ENCODE data around the gene PXK. TPM values are rescaled to one million over a fixed set of nuclear protein-coding genes. Genes with fewer than 3 reads are reported as not detected.

The PXK gene
- total RNA-seq, 4 donors from 2014 or later: 22.7 to 51.3 (median 41.0) TPM

DNA sequence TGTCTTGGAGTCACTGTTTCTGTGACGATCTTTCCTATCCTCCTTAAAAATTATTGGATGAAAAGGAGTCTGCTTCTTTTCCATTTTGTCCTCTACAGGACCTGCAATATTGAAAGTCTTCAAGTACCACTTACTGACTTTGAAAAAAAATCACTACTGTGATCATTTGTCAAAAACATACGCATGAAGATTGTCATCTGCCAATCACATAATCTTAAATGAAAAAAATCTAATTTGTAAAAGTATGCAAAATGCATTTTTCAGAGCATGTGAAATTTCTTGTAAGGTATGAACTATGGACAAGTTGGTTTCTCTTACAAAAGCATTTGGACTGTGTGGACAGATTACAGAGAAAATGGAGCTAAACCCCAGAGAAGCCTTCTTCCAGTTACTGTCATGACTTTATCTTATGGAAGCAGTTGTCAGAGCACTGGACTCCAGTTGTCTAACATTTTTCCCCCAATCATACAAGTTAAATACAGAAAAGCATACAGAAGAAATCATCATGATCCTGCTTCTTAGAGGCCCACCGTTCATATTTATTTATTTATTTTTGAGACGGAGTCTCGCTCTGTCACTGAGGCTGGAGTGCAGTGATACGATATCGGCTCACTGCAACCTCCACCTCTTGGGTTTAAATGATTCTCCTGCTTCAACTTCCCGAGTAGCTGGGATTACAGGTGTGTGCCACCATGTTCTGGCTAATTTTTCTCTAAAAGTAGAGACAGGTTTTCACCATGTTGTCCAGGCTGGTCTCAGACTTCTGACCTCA is 3.4 kb upstream of the PXK start:
- Histone ChIP-seq H3K27me3 (no peaks in the 10 kb centered on the region), H3K4me1 (peaks cover 0 to 31% (median 11%) of the 10 kb centered on the region in 4 donors), H3K9me3 (no peaks in the 10 kb centered on the region), H3K4me3 (no peak overlapping the region), H3K27ac (no peak overlapping the region), H3K36me3 (no peaks in the 10 kb centered on the region)
- 87% methylated on average over 8 of the region's 8 CpGs for WGBS, 2 donors
- no peak for DNase-seq (ENCODE audit: low spot score in 2 of 2)
- TF ChIP-seq, protein P1, sequence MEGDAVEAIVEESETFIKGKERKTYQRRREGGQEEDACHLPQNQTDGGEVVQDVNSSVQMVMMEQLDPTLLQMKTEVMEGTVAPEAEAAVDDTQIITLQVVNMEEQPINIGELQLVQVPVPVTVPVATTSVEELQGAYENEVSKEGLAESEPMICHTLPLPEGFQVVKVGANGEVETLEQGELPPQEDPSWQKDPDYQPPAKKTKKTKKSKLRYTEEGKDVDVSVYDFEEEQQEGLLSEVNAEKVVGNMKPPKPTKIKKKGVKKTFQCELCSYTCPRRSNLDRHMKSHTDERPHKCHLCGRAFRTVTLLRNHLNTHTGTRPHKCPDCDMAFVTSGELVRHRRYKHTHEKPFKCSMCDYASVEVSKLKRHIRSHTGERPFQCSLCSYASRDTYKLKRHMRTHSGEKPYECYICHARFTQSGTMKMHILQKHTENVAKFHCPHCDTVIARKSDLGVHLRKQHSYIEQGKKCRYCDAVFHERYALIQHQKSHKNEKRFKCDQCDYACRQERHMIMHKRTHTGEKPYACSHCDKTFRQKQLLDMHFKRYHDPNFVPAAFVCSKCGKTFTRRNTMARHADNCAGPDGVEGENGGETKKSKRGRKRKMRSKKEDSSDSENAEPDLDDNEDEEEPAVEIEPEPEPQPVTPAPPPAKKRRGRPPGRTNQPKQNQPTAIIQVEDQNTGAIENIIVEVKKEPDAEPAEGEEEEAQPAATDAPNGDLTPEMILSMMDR (IDR thresholded peaks at IDR 0.05): no peak
- TF ChIP-seq EP300 (IDR thresholded peaks at IDR 0.05) (no peak), POLR2A (IDR thresholded peaks at IDR 0.05) (no peak)

DNA sequence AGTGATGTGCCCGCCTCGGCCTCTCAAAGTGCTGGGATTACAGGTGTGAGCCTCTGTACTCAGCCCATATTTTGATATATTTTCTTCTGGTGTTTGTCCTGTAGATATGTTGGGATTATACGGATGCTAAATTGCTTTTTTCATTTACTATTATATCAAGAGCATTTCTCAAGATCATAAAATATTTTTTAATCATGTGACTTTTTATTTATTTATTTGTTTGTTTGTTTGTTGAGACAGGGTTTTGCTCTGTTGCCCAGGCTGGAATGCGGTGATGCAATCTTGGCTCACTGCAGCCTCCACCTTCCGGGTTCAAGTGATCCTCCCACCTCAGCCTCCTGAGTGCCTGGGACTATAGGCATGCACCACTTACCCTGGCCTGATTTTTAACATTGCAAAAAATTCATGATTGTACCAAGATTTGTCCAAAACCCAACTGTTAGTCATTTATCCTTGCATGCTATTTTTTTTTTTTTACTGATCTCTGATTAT is 2.7 kb upstream of the PXK start:
- Histone ChIP-seq H3K36me3 (no peaks in the 10 kb centered on the region), H3K9me3 (no peaks in the 10 kb centered on the region), H3K4me1 (peaks cover 0 to 36% (median 11%) of the 10 kb centered on the region in 4 donors), H3K27me3 (no peaks in the 10 kb centered on the region), H3K27ac (no peak overlapping the region), H3K4me3 (no peak overlapping the region)
- TF ChIP-seq POLR2A (IDR thresholded peaks at IDR 0.05) (no peak), EP300 (IDR thresholded peaks at IDR 0.05) (no peak)
- TF ChIP-seq, protein P1 (IDR thresholded peaks at IDR 0.05): no peak
- no peak for DNase-seq (ENCODE audit: low spot score in 2 of 2)
- WGBS, 2 donors: 94 to 95% methylated on average over 5 of the region's 5 CpGs

DNA sequence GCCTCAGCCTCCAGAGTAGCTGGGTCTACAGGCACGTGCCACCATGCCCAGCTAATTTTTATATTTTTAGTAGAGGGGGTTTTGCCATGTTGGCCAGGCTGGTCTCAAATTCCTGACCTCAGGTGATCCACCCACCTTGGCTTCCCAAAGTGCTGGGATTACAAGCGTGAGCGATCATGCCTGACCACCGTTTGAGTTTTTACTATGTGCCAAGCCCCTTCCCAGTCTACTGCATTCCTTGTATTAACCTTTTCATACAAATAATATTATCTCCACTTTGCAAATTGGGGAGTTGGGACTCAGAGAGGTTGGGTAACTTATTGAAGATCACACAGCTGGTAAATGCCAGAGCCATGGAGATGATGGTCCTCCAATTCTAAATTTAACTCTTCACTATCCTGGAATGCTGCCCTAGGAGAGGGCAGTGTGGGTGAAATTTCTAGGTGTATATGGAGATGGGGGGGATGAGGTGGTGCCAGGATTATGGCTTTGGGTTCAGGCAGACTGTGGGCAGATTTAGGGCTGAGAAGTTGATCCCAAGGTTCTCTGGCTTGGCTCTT is 1.0 kb upstream of the PXK start:
- WGBS, 2 donors: 70% methylated on average over 4 of the region's 4 CpGs
- H3K36me3 ChIP-seq: no peaks in the 10 kb centered on the region
- H3K27ac ChIP-seq: peak overlapping the region in 2 of 4 donors; percentile 76 to 87
- H3K4me1 ChIP-seq: peaks cover 0 to 43% (median 12%) of the 10 kb centered on the region in 4 donors
- H3K27me3 ChIP-seq: no peaks in the 10 kb centered on the region
- TF ChIP-seq POLR2A (IDR thresholded peaks at IDR 0.05) (no peak), EP300 (IDR thresholded peaks at IDR 0.05) (no peak)
- TF ChIP-seq, protein P1 (IDR thresholded peaks at IDR 0.05): no peak
- H3K4me3 ChIP-seq: no peak overlapping the region
- DNase-seq (ENCODE audit: low spot score in 2 of 2): no peak
- no peaks in the 10 kb centered on the region for H3K9me3 ChIP-seq

DNA sequence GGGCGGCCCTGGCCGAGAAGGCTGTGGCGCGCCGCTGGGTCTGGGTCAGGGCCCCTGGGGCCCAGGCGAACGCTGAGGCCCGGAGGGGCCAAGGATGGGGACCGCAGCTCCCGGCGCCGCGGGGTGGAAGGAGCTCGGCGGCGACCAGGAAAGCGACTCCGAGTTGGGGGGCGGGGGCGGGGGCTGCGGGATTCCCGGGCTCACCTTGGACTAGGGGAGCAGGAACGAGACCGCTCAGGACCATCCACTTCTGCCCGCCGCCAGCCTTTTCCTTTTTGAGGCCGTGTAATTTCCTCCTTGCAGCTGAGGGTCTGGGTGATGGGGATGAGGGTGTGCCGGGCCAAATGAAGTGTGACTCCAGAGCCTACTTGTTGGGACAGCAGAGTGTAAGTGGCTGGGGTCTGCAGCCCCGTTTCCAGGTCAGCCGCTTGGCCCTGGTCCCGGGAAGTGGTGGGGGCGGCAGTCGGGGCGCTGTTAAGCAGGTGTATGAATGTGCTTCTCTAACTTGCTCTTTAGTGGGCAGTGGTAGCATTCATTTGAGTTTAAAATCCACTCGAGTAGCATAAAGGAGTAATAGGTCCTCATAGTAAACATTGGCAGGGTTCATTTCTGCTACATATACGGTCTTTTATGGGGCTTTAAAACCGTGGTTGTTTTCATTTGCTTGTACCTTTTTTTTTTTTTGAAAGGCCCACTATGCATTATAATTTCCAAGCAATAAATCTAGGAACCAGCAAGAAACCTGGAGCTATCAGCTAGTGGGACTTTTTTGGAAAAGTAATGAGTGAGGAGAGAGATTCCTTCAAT is 717 bp downstream of the PXK start:
- no peaks in the 10 kb centered on the region for H3K9me3 ChIP-seq
- WGBS, 2 donors: 0 to 2% methylated on average over 13 to 34 of the region's 37 CpGs
- H3K4me1 ChIP-seq: peaks cover 0 to 51% (median 12%) of the 10 kb centered on the region in 4 donors
- H3K4me3 ChIP-seq: peak overlapping the region; percentile 80 to 92 (median 84)
- no peaks in the 10 kb centered on the region for H3K36me3 ChIP-seq
- peak overlapping the region; percentile 50 to 87 (median 76) for H3K27ac ChIP-seq
- no peaks in the 10 kb centered on the region for H3K27me3 ChIP-seq
- TF ChIP-seq POLR2A (IDR thresholded peaks at IDR 0.05) (no peak), EP300 (IDR thresholded peaks at IDR 0.05) (no peak)
- TF ChIP-seq, protein P1 (IDR thresholded peaks at IDR 0.05): no peak
- no peak for DNase-seq (ENCODE audit: low spot score in 2 of 2)

Measured in tibial nerve (tissue), 4 donors.